Fibroblast of villous mesenchyme (primary cell): ENCODE data around the gene MYDGF. TPM values are rescaled to one million over a fixed set of nuclear protein-coding genes. Genes with fewer than 3 reads are reported as not detected.

ENCODE experiments used
- DNase-seq: peaks from one replicate; pipeline ENCODE4 v3.0.0-alpha.2; 2010; ENCODE audit warnings: low read depth
- H3K4me3 ChIP-seq: 2 replicates; pipeline ENCODE4 v1.5.1; 2011; ENCODE audit warnings: low read depth, mild to moderate bottlenecking, low read length
- CTCF ChIP-seq: IDR thresholded peaks from 2 replicates; pipeline ENCODE4 v1.5.1; 2012; ENCODE audit warnings: low read depth, mild to moderate bottlenecking, low read length; ENCODE audit not compliant: insufficient read depth
- total RNA-seq: library from RNA; depleted of rRNA; stranded (reverse); fragments of >200 nt; gene quantifications from 2 replicates; pipeline ENCODE4 v1.2.3, GENCODE V29; 2012

The MYDGF gene
- total RNA-seq, 1 donor: 179 TPM

- H3K4me3 ChIP-seq: no peak overlapping the region
Observed at GRCh38 chr19:4714016-4714415, 43.9 kb upstream of the MYDGF start.

GRCh38 chr19:4713384-4713951, 43.3 kb upstream of the MYDGF start:
- no peak for TF ChIP-seq CTCF
- H3K4me3 ChIP-seq: no peak overlapping the region
- peak; percentile 93 for DNase-seq

More at GRCh38 chr19:4714016-4714415, 43.9 kb upstream of the MYDGF start:
- no peak for TF ChIP-seq CTCF
- no peak for DNase-seq

- DNase-seq: no peak
- no peak overlapping the region for H3K4me3 ChIP-seq
- no peak for TF ChIP-seq CTCF
Observed at GRCh38 chr19:4712771-4713170, 42.6 kb upstream of the MYDGF start.

GRCh38 chr19:4711211-4711610, 41.1 kb upstream of the MYDGF start:
- DNase-seq: no peak
- no peak for TF ChIP-seq CTCF
- no peak overlapping the region for H3K4me3 ChIP-seq

GRCh38 chr19:4710281-4710600, 40.1 kb upstream of the MYDGF start:
- H3K4me3 ChIP-seq: no peak overlapping the region
- DNase-seq: no peak
- TF ChIP-seq CTCF: no peak

GRCh38 chr19:4709440-4710280, 39.5 kb upstream of the MYDGF start:
- H3K4me3 ChIP-seq: no peak overlapping the region
- no peak for DNase-seq
- TF ChIP-seq CTCF: no peak
